IMR-90 (cell line): ENCODE measurements around the gene NFIA. TPM values are rescaled to one million over a fixed set of nuclear protein-coding genes. Genes with fewer than 3 reads are reported as not detected.

Experiments used
- ATAC-seq: fragments of 200-7000 bp; cut with Tn5 transposase; 2 replicates; pipeline ENCODE4 v1.9.1; 2020; ENCODE audit warnings: low read depth, mild to moderate bottlenecking, moderate library complexity
- BruUV-seq: library from RNA; stranded (reverse); fragments of 400-500 nt; replicated peaks from 2 replicates; lab custom pipeline; 2021; lab: Mats Ljungman, UMichigan
- CTCF ChIA-PET: fragments of 300-600 bp; formaldehyde crosslinking; extraction: SDS; loops from one replicate; lab custom pipeline; 2021; ENCODE audit warnings: antibody characterized with exemption; lab: Yijun Ruan, JAX
- POLR2A ChIA-PET: fragments of 300-600 bp; sonication (Branson Sonifier 250); formaldehyde crosslinking; loops from one replicate; lab custom pipeline; 2022; ENCODE audit warnings: antibody characterized with exemption; ENCODE audit not compliant: unreplicated experiment; lab: Charles Lee
- DNase-seq: peaks from one replicate; pipeline ENCODE4 v3.0.0; 2013
- H2AFZ ChIP-seq: replicated peaks from 2 replicates; pipeline ENCODE3; 2013; ENCODE audit warnings: low read length, mild to moderate bottlenecking; ENCODE audit not compliant: poor library complexity
- H2AK5ac ChIP-seq: 2 replicates; pipeline ENCODE4 v1.6.1; 2013; ENCODE audit warnings: low read depth, low read length, inconsistent platforms
- H2AK9ac ChIP-seq: replicated peaks from 2 replicates; pipeline ENCODE3; 2013; ENCODE audit warnings: mild to moderate bottlenecking, low read depth, low read length, moderate library complexity; ENCODE audit not compliant: poor library complexity
- H2BK120ac ChIP-seq: 2 replicates; pipeline ENCODE4 v1.6.1; 2013; ENCODE audit warnings: low read depth, low read length, inconsistent platforms
- H2BK15ac ChIP-seq: 3 replicates; pipeline ENCODE4 v1.6.1; 2013; ENCODE audit warnings: low read depth, low read length, inconsistent platforms
- H2BK20ac ChIP-seq: 2 replicates; pipeline ENCODE4 v1.6.1; 2013; ENCODE audit warnings: low read depth, mild to moderate bottlenecking, inconsistent platforms, low read length, moderate library complexity
- H2BK5ac ChIP-seq: 2 replicates; pipeline ENCODE4 v1.6.1; 2013; ENCODE audit warnings: mild to moderate bottlenecking, low read depth, low read length, inconsistent platforms; ENCODE audit not compliant: poor library complexity, severe bottlenecking
- H3K14ac ChIP-seq: replicated peaks from 2 replicates; pipeline ENCODE4 v1.6.1; 2013; ENCODE audit warnings: low read depth, low read length, inconsistent platforms
- H3K18ac ChIP-seq: 2 replicates; pipeline ENCODE4 v1.6.1; 2013; ENCODE audit warnings: low read depth, low read length, control low read depth
- H3K23ac ChIP-seq: 2 replicates; pipeline ENCODE4 v1.6.1; 2013; ENCODE audit warnings: low read depth, low read length, inconsistent platforms
- H3K27ac ChIP-seq: 2 replicates; pipeline ENCODE4 v1.5.1; 2013; ENCODE audit warnings: mild to moderate bottlenecking, control low read depth, low read length; ENCODE audit not compliant: insufficient read depth
- H3K27me3 ChIP-seq: 2 replicates; pipeline ENCODE4 v1.6.1; 2013; ENCODE audit warnings: low read length; ENCODE audit not compliant: control insufficient read depth, insufficient read depth
- H3K36me3 ChIP-seq: 2 replicates; pipeline ENCODE4 v1.6.1; 2013; ENCODE audit warnings: low read length, mixed read lengths; ENCODE audit not compliant: control insufficient read depth, insufficient read depth
- H3K4ac ChIP-seq: 2 replicates; pipeline ENCODE4 v1.6.1; 2013; ENCODE audit warnings: low read depth, low read length, inconsistent platforms
- H3K4me1 ChIP-seq: 2 replicates; pipeline ENCODE4 v1.6.1; 2013; ENCODE audit warnings: low read length, mixed read lengths; ENCODE audit not compliant: control insufficient read depth, insufficient read depth
- H3K4me2 ChIP-seq: 2 replicates; pipeline ENCODE4 v1.6.1; 2013; ENCODE audit warnings: low read depth, mild to moderate bottlenecking, control low read depth, low read length, moderate library complexity
- H3K4me3 ChIP-seq: 2 replicates; pipeline ENCODE4 v1.5.1; 2013; ENCODE audit warnings: low read depth, mild to moderate bottlenecking, control low read depth, low read length, moderate library complexity; ENCODE audit not compliant: insufficient read depth
- H3K56ac ChIP-seq: 2 replicates; pipeline ENCODE4 v1.6.1; 2013; ENCODE audit warnings: low read length, inconsistent platforms; ENCODE audit not compliant: insufficient read depth; ENCODE audit errors: extremely low read depth
- H3K79me1 ChIP-seq, 2 experiments: 2 replicates each; pipeline ENCODE4 v1.6.1; 2013; ENCODE audit warnings: low read length in 2 of 2, inconsistent platforms in 1 of 2, low read depth in 1 of 2
- H3K9ac ChIP-seq: 2 replicates; pipeline ENCODE4 v1.6.1; 2013; ENCODE audit warnings: low read depth, low read length, control low read depth
- H3K9me1 ChIP-seq: 2 replicates; pipeline ENCODE4 v1.6.1; 2013; ENCODE audit warnings: low read length, inconsistent platforms; ENCODE audit not compliant: insufficient read depth
- H3K9me3 ChIP-seq: 2 replicates; pipeline ENCODE4 v1.6.1; 2013; ENCODE audit warnings: low read length; ENCODE audit not compliant: control insufficient read depth, insufficient read depth
- H4K20me1 ChIP-seq: 2 replicates; pipeline ENCODE4 v1.6.1; 2013; ENCODE audit warnings: low read length, inconsistent platforms; ENCODE audit not compliant: insufficient read depth
- H4K5ac ChIP-seq: 2 replicates; pipeline ENCODE4 v1.6.1; 2013; ENCODE audit warnings: mild to moderate bottlenecking, low read depth, low read length, control low read depth
- H4K8ac ChIP-seq, 2 experiments: 2 replicates each; pipeline ENCODE4 v1.6.1; 2013; ENCODE audit warnings: low read depth in 2 of 2, low read length in 2 of 2, control low read depth in 1 of 2, inconsistent platforms in 1 of 2
- H4K91ac ChIP-seq: 2 replicates; pipeline ENCODE4 v1.6.1; 2013; ENCODE audit warnings: low read depth, low read length, inconsistent platforms; ENCODE audit not compliant: insufficient read depth
- NFE2L2 ChIP-seq: fragments of 150-350 bp; IDR thresholded peaks from 2 replicates; pipeline ENCODE4 v1.6.1; 2016; ENCODE audit warnings: low read depth, mild to moderate bottlenecking, low read length
- POLR2A ChIP-seq: IDR thresholded peaks from 2 replicates; pipeline ENCODE4 v1.6.1; 2012; ENCODE audit warnings: mild to moderate bottlenecking, low read depth, low read length
- SMC3 ChIP-seq: fragments of 150-350 bp; IDR thresholded peaks from 2 replicates; pipeline ENCODE4 v1.6.1; 2016; ENCODE audit warnings: low read depth, mild to moderate bottlenecking, antibody characterized with exemption, low read length, moderate library complexity
- WGBS, 2 experiments: methylation state at CpG; one replicate each; pipeline versions ENCODE4 v1.1.5 to v1.1.7; 2013; ENCODE audit warnings: missing lambda C conversion rate in 2 of 2; ENCODE audit not compliant: insufficient read length in 1 of 2; ENCODE audit errors: extremely low coverage in 2 of 2; 5-methylcytosine and 5-hydroxymethylcytosine counted together
- dilution Hi-C: fragments of 300-500 bp; cut with HindIII; formaldehyde crosslinking; loops from one replicate; pipeline ENCODE4 v1.14.3; 2018; ENCODE audit warnings: low sequenced_read_pairs; ENCODE audit not compliant: unreplicated experiment
- in situ Hi-C: fragments of 300-500 bp; cut with MboI; formaldehyde crosslinking; loops from 3 replicates; pipeline ENCODE4 v1.14.3; 2019; ENCODE audit warnings: low sequenced_read_pairs, inconsistent platforms, mixed read lengths
- intact Hi-C: fragments of 100-400 bp; cut with micrococcal nuclease; formaldehyde crosslinking; loops from 2 replicates; pipeline ENCODE4 v1.10.0; 2022
- polyA plus RNA-seq, 3 experiments: library from polyadenylated mRNA; depleted of rRNA; stranded (reverse); fragments of >200 nt; gene quantifications; 2 replicates each; pipeline ENCODE4 v1.2.3, GENCODE V29; 2012; ENCODE audit warnings: low replicate concordance in 1 of 3
- total RNA-seq: library from RNA; depleted of rRNA; stranded (reverse); fragments of >200 nt; gene quantifications from 2 replicates; pipeline ENCODE4 v1.2.3, GENCODE V29; 2012
- TF ChIP-seq, protein P1 (sequence below): fragments of 150-350 bp; IDR thresholded peaks from 2 replicates; pipeline ENCODE4 v1.6.1; 2017; ENCODE audit warnings: mild to moderate bottlenecking, antibody characterized with exemption, low read length, low read depth

Gene NFIA
- total and polyA plus RNA-seq, 2 of the 4 experiments (the other 2 are of a cell fraction): 1.6 to 2.2 TPM

DNA sequence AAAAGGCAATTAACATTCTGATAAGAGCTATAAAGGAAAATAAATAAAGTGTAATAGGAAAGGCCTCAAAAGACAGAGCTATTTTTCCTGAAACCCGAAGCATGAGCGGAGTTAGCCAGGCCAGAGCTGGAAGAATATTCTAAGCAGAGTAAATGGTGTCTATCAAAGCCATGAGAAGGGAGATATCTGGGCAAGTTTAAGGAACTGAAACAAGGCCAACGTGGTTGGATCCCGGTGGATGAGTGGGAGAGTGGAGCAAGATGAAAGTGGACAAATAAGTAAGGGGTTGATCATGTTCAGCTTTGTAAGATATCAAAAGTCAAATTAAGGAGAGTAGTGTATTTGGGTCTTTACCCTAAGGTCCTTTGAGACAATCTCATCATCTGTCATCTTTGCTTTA lies 408.6 kb downstream of the NFIA start:
- dilution Hi-C loops: no loop called here
- no peak overlapping the region for H2AK5ac ChIP-seq
- no peaks in the 10 kb centered on the region for H3K79me1 ChIP-seq
- H3K56ac ChIP-seq: no peak overlapping the region
- no peak overlapping the region for H2AK9ac ChIP-seq
- no peak for ATAC-seq
- no peak overlapping the region for H4K5ac ChIP-seq
- TF ChIP-seq NFE2L2 (no peak), POLR2A (no peak), SMC3 (no peak)
- TF ChIP-seq, protein P1, sequence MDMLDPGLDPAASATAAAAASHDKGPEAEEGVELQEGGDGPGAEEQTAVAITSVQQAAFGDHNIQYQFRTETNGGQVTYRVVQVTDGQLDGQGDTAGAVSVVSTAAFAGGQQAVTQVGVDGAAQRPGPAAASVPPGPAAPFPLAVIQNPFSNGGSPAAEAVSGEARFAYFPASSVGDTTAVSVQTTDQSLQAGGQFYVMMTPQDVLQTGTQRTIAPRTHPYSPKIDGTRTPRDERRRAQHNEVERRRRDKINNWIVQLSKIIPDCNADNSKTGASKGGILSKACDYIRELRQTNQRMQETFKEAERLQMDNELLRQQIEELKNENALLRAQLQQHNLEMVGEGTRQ: no peak
- H3K9ac ChIP-seq: no peak overlapping the region
- no peak overlapping the region for H4K8ac ChIP-seq
- POLR2A ChIA-PET: no interaction called here
- H3K4me3 ChIP-seq: no peak overlapping the region
- no peak overlapping the region for H4K91ac ChIP-seq
- H2BK5ac ChIP-seq: no peak overlapping the region
- in situ Hi-C loops: no loop called here
- H2BK20ac ChIP-seq: no peak overlapping the region
- H3K4ac ChIP-seq: no peak overlapping the region
- H2AFZ ChIP-seq: no peak overlapping the region
- intact Hi-C loops: no loop called here
- no peak for DNase-seq
- H3K36me3 ChIP-seq: no peaks in the 10 kb centered on the region
- no TSS peak for BruUV-seq
- no peaks in the 10 kb centered on the region for H3K27me3 ChIP-seq
- 50% methylated on average over 1 of the region's 4 CpGs; no CpG with 5 or more reads in 1 of the 2 experiments for WGBS, 2 experiments
- no peak overlapping the region for H2BK15ac ChIP-seq
- no peaks in the 10 kb centered on the region for H3K9me3 ChIP-seq
- CTCF ChIA-PET: no interaction called here
- no peak overlapping the region for H3K23ac ChIP-seq
- H3K9me1 ChIP-seq: no peaks in the 10 kb centered on the region
- no peak overlapping the region for H3K14ac ChIP-seq
- H3K18ac ChIP-seq: no peak overlapping the region
- H4K20me1 ChIP-seq: no peaks in the 10 kb centered on the region
- H2BK120ac ChIP-seq: no peak overlapping the region
- H3K4me2 ChIP-seq: no peak overlapping the region
- H3K27ac ChIP-seq: no peak overlapping the region
- H3K4me1 ChIP-seq: no peaks in the 10 kb centered on the region
